SH-SY5Y (cell line): Measurements from ENCODE around the gene TMEM205.

Source experiments
- GATA2 ChIP-seq: IDR thresholded peaks from 2 replicates; pipeline ENCODE4 v1.6.1; 2011; ENCODE audit warnings: mild to moderate bottlenecking, low read depth, low read length
- GATA3 ChIP-seq: IDR thresholded peaks from 2 replicates; pipeline ENCODE4 v1.6.1; 2011; ENCODE audit warnings: low read depth, mild to moderate bottlenecking, low read length, moderate library complexity

GRCh38 chr19:11364935-11365334, 18.9 kb upstream of the TMEM205 start:
- no peak for TF ChIP-seq GATA2
- no peak for TF ChIP-seq GATA3
